OCI-LY3 (cell line): Measurements from ENCODE around the gene ZNF672.

Experiments
- H2AFZ ChIP-seq: fragments of 200-600, 300-600 bp; shearing (Covaris generic); 2 replicates; pipeline ENCODE4 v1.6.0; 2014; ENCODE audit warnings: antibody characterized with exemption, low read depth, low read length
- H3K27ac ChIP-seq: fragments of 200-600, 300-600 bp; sonication (generic); 2 replicates; pipeline ENCODE4 v1.5.1; 2014; ENCODE audit warnings: mild to moderate bottlenecking, low read length, moderate library complexity, mixed read lengths
- H3K27me3 ChIP-seq: fragments of 200-600, 300-600 bp; sonication (generic); 2 replicates; pipeline ENCODE4 v1.6.1; 2014; ENCODE audit warnings: low read depth, low read length, mixed read lengths
- H3K36me3 ChIP-seq: fragments of 200-600, 300-600 bp; sonication (generic); replicated peaks from 2 replicates; pipeline ENCODE3; 2014; ENCODE audit warnings: low read depth, low read length, mixed read lengths
- H3K4me1 ChIP-seq: fragments of 300-600, 200-600 bp; sonication (generic); 2 replicates; pipeline ENCODE4 v1.6.1; 2014; ENCODE audit warnings: low read length, mixed read lengths
- H3K4me2 ChIP-seq: fragments of 200-600, 300-600 bp; sonication (generic); 2 replicates; pipeline ENCODE4 v1.6.1; 2014; ENCODE audit warnings: low read length, mixed read lengths
- H3K4me3 ChIP-seq: fragments of 300-600, 200-600 bp; sonication (generic); 2 replicates; pipeline ENCODE4 v1.5.1; 2014; ENCODE audit warnings: antibody characterized with exemption, mild to moderate bottlenecking, low read length, moderate library complexity
- H3K79me2 ChIP-seq: fragments of 300-600, 200-600 bp; shearing (Covaris generic); 2 replicates; pipeline ENCODE4 v1.6.1; 2014; ENCODE audit warnings: mild to moderate bottlenecking, low read length, mixed read lengths
- H3K9ac ChIP-seq: fragments of 300-600, 200-600 bp; shearing (Covaris generic); 2 replicates; pipeline ENCODE4 v1.6.0; 2014; ENCODE audit warnings: mild to moderate bottlenecking, low read length, moderate library complexity
- H3K9me3 ChIP-seq: fragments of 200-600, 300-600 bp; shearing (Covaris generic); 2 replicates; pipeline ENCODE4 v1.6.1; 2014; ENCODE audit warnings: low read length, mixed read lengths; ENCODE audit not compliant: insufficient read depth
- H4K20me1 ChIP-seq: fragments of 200-600, 300-600 bp; sonication (generic); 2 replicates; pipeline ENCODE4 v1.6.1; 2016; ENCODE audit warnings: low read length, mixed read lengths; ENCODE audit not compliant: insufficient read depth
- EZH2phosphoT487 ChIP-seq: fragments of 200-600 bp; shearing (Covaris generic); IDR thresholded peaks from 2 replicates; pipeline ENCODE4 v1.6.1; 2018; ENCODE audit warnings: antibody characterized with exemption, mixed run types, low read depth
- TF ChIP-seq, protein P1 (sequence below): fragments of 200-600, 300-600 bp; sonication (generic); IDR thresholded peaks from 2 replicates; pipeline ENCODE4 v1.5.1; 2014; ENCODE audit warnings: antibody characterized with exemption, low read length, low read depth

The ZNF672 gene

GRCh38 chr1:248841702-248842395 is 3.8 kb downstream of the ZNF672 start:
- no peak overlapping the region for H3K4me2 ChIP-seq
- H3K79me2 ChIP-seq, result peaks cover 48% of the 10 kb centered on the region
- H3K27ac ChIP-seq, result no peak overlapping the region
- peaks cover 10% of the 10 kb centered on the region for H3K4me1 ChIP-seq
- peaks cover 42% of the 10 kb centered on the region for H3K36me3 ChIP-seq
- no peak overlapping the region for H3K4me3 ChIP-seq
- H3K9me3 ChIP-seq, result no peaks in the 10 kb centered on the region
- peaks cover 32% of the 10 kb centered on the region for H4K20me1 ChIP-seq
- no peak overlapping the region for H2AFZ ChIP-seq
- no peak for TF ChIP-seq EZH2phosphoT487
- TF ChIP-seq, protein P1, sequence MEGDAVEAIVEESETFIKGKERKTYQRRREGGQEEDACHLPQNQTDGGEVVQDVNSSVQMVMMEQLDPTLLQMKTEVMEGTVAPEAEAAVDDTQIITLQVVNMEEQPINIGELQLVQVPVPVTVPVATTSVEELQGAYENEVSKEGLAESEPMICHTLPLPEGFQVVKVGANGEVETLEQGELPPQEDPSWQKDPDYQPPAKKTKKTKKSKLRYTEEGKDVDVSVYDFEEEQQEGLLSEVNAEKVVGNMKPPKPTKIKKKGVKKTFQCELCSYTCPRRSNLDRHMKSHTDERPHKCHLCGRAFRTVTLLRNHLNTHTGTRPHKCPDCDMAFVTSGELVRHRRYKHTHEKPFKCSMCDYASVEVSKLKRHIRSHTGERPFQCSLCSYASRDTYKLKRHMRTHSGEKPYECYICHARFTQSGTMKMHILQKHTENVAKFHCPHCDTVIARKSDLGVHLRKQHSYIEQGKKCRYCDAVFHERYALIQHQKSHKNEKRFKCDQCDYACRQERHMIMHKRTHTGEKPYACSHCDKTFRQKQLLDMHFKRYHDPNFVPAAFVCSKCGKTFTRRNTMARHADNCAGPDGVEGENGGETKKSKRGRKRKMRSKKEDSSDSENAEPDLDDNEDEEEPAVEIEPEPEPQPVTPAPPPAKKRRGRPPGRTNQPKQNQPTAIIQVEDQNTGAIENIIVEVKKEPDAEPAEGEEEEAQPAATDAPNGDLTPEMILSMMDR, result peak; percentile 44
- H3K27me3 ChIP-seq, result no peaks in the 10 kb centered on the region
- no peak overlapping the region for H3K9ac ChIP-seq

GRCh38 chr1:248842781-248843331 is 4.8 kb downstream of the ZNF672 start:
- H3K9me3 ChIP-seq, result no peaks in the 10 kb centered on the region
- no peak overlapping the region for H3K27ac ChIP-seq
- H3K9ac ChIP-seq, result no peak overlapping the region
- H3K79me2 ChIP-seq, result peaks cover 48% of the 10 kb centered on the region
- TF ChIP-seq EZH2phosphoT487, result no peak
- TF ChIP-seq, protein P1, result no peak
- H3K4me2 ChIP-seq, result no peak overlapping the region
- H3K36me3 ChIP-seq, result peaks cover 51% of the 10 kb centered on the region
- H3K27me3 ChIP-seq, result no peaks in the 10 kb centered on the region
- H3K4me3 ChIP-seq, result no peak overlapping the region
- peaks cover 32% of the 10 kb centered on the region for H4K20me1 ChIP-seq
- H3K4me1 ChIP-seq, result peaks cover 4% of the 10 kb centered on the region
- no peak overlapping the region for H2AFZ ChIP-seq

- Histone ChIP-seq H3K36me3 (peaks cover 60% of the 10 kb centered on the region), H3K79me2 (peaks cover 45% of the 10 kb centered on the region), H3K27me3 (no peaks in the 10 kb centered on the region), H3K4me3 (no peak overlapping the region), H4K20me1 (peaks cover 32% of the 10 kb centered on the region), H3K9me3 (no peaks in the 10 kb centered on the region), H3K4me2 (no peak overlapping the region), H2AFZ (no peak overlapping the region), H3K9ac (no peak overlapping the region), H3K4me1 (peaks cover 4% of the 10 kb centered on the region), H3K27ac (no peak overlapping the region)
- TF ChIP-seq, protein P1, result no peak
These were observed 5.7 kb downstream of the ZNF672 start for GRCh38 chr1:248843687-248844086.

GRCh38 chr1:248844526-248844925 is 6.5 kb downstream of the ZNF672 start:
- no peak overlapping the region for H3K4me2 ChIP-seq
- peaks cover 39% of the 10 kb centered on the region for H3K79me2 ChIP-seq
- H3K27ac ChIP-seq, result no peak overlapping the region
- no peak overlapping the region for H2AFZ ChIP-seq
- H3K36me3 ChIP-seq, result peaks cover 68% of the 10 kb centered on the region
- no peaks in the 10 kb centered on the region for H3K9me3 ChIP-seq
- H3K27me3 ChIP-seq, result no peaks in the 10 kb centered on the region
- H3K4me1 ChIP-seq, result peaks cover 1% of the 10 kb centered on the region; the same call in 1 of the 2 replicates
- TF ChIP-seq, protein P1, result no peak
- TF ChIP-seq EZH2phosphoT487, result no peak
- H4K20me1 ChIP-seq, result peaks cover 28% of the 10 kb centered on the region
- no peak overlapping the region for H3K4me3 ChIP-seq
- H3K9ac ChIP-seq, result no peak overlapping the region
